Measurements from ENCODE around the gene KDM7A.

GRCh38 chr7:140050100-140050499 is 126.7 kb downstream of the KDM7A start:
- TF ChIP-seq TP53 (CRISPR knock-in tag; IDR thresholded peaks at IDR 0.05) (no peak), POLR2A (IDR thresholded peaks at IDR 0.05; ENCODE audit: low read length) (no peak), CTCF (IDR thresholded peaks at IDR 0.05) (no peak), CHD4 (IDR thresholded peaks at IDR 0.05; ENCODE audit: borderline replicate concordance) (no peak), RAD21 (conservative IDR thresholded peaks at IDR 0.05 in 1 of 2, IDR thresholded peaks at IDR 0.05 in 1 of 2) (no peak), RCOR1 (IDR thresholded peaks at IDR 0.05; ENCODE audit: low read depth, low read length) (no peak), REST (IDR thresholded peaks at IDR 0.05) (no peak), MYC (IDR thresholded peaks at IDR 0.05; ENCODE audit: borderline replicate concordance, low read length) (no peak), ZSCAN20 (CRISPR knock-in tag; IDR thresholded peaks at IDR 0.05) (no peak), EP300 (IDR thresholded peaks at IDR 0.05) (no peak)

Data from A549 (cell line).